HG03571 (cell line): ENCODE data around the gene PUS1.

ENCODE experiments used
- ATAC-seq: cut with Tn5 transposase; IDR thresholded peaks from one replicate; pipeline ENCODE4 v1.9.1; 2021; ENCODE audit not compliant: unreplicated experiment

Gene PUS1

GRCh38 chr12:131990066-131990979, 61.2 kb downstream of the PUS1 start:
- no peak for ATAC-seq

- no peak for ATAC-seq
These were observed 61.9 kb downstream of the PUS1 start for GRCh38 chr12:131990980-131991305.

GRCh38 chr12:131991816-131992430, 62.8 kb downstream of the PUS1 start:
- ATAC-seq, result no peak

- ATAC-seq, result peak; percentile 78
These were observed 65.5 kb downstream of the PUS1 start for GRCh38 chr12:131994589-131994988.
